Muscle of leg (tissue), 11 donors: ENCODE data around the gene C1orf210. TPM values are rescaled to one million over a fixed set of nuclear protein-coding genes. Genes with fewer than 3 reads are reported as not detected.

Experiments
- DNase-seq: peaks from one replicate; pipeline ENCODE4 v3.0.0; 2013
- H3K27ac ChIP-seq: one replicate; pipeline ENCODE4 v1.5.1; 2013; ENCODE audit warnings: mild to moderate bottlenecking, low read length, control low read depth
- H3K27me3 ChIP-seq: one replicate; pipeline ENCODE4 v1.6.1; 2013; ENCODE audit warnings: low read length; ENCODE audit not compliant: control insufficient read depth, insufficient read depth
- H3K36me3 ChIP-seq: one replicate; pipeline ENCODE4 v1.6.1; 2013; ENCODE audit warnings: low read length; ENCODE audit not compliant: control insufficient read depth, insufficient read depth
- H3K4me1 ChIP-seq: one replicate; pipeline ENCODE4 v1.6.1; 2013; ENCODE audit warnings: low read length; ENCODE audit not compliant: control insufficient read depth, insufficient read depth
- H3K4me3 ChIP-seq: one replicate; pipeline ENCODE4 v1.5.1; 2013; ENCODE audit warnings: low read length, control low read depth
- H3K9me3 ChIP-seq: replicated peaks from 2 replicates; pipeline ENCODE4 v1.6.1; 2013; ENCODE audit warnings: low read depth, low read length; ENCODE audit not compliant: control insufficient read depth
- WGBS: methylation state at CpG from one replicate; pipeline ENCODE4 v1.1.5; 2013; ENCODE audit warnings: missing lambda C conversion rate; ENCODE audit not compliant: insufficient coverage; 5-methylcytosine and 5-hydroxymethylcytosine counted together
- polyA plus RNA-seq, 8 donors: library from polyadenylated mRNA; unstranded; fragments of 120-200 nt; gene quantifications; one replicate each; pipeline versions ENCODE4 v1.2.1 to v1.2.3, GENCODE V29; 2013; ENCODE audit warnings: inconsistent platforms in 1 of 8, low replicate concordance in 1 of 8; ENCODE audit not compliant: insufficient read length in 8 of 8, insufficient read depth in 1 of 8
- total RNA-seq: library from RNA; stranded (reverse); fragments of 120-200 nt; gene quantifications from one replicate; pipeline ENCODE4 v1.2.4, GENCODE V29; 2013

Gene C1orf210
- total and polyA plus RNA-seq, 9 donors: 0.13 to 2.9 (median 0.80) TPM; not detected in 6

GRCh38 chr1:43250351-43250761, 35.0 kb downstream of the C1orf210 start:
- no peak for DNase-seq
- Histone ChIP-seq H3K4me3 (no peak overlapping the region), H3K4me1 (no peaks in the 10 kb centered on the region), H3K27me3 (no peaks in the 10 kb centered on the region), H3K36me3 (no peaks in the 10 kb centered on the region), H3K9me3 (peaks cover 3% of the 10 kb centered on the region), H3K27ac (no peak overlapping the region)
- WGBS: 68% methylated on average over 2 of the region's 3 CpGs

- 92% methylated on average over 2 of the region's 6 CpGs for WGBS
- H3K27me3 ChIP-seq: no peaks in the 10 kb centered on the region
- no peak overlapping the region for H3K4me3 ChIP-seq
- no peaks in the 10 kb centered on the region for H3K36me3 ChIP-seq
- H3K4me1 ChIP-seq: no peaks in the 10 kb centered on the region
- no peak overlapping the region for H3K27ac ChIP-seq
- no peak for DNase-seq
- peaks cover 3% of the 10 kb centered on the region for H3K9me3 ChIP-seq
Observed at GRCh38 chr1:43247256-43247921, 38.0 kb downstream of the C1orf210 start.

- no CpG with 5 or more reads among the region's 4 CpGs for WGBS
- DNase-seq: no peak
- no peaks in the 10 kb centered on the region for H3K36me3 ChIP-seq
- H3K27ac ChIP-seq: no peak overlapping the region
- H3K9me3 ChIP-seq: peaks cover 3% of the 10 kb centered on the region
- no peaks in the 10 kb centered on the region for H3K27me3 ChIP-seq
- no peak overlapping the region for H3K4me3 ChIP-seq
- no peaks in the 10 kb centered on the region for H3K4me1 ChIP-seq
Observed at GRCh38 chr1:43246466-43247213, 38.7 kb downstream of the C1orf210 start.

DNA sequence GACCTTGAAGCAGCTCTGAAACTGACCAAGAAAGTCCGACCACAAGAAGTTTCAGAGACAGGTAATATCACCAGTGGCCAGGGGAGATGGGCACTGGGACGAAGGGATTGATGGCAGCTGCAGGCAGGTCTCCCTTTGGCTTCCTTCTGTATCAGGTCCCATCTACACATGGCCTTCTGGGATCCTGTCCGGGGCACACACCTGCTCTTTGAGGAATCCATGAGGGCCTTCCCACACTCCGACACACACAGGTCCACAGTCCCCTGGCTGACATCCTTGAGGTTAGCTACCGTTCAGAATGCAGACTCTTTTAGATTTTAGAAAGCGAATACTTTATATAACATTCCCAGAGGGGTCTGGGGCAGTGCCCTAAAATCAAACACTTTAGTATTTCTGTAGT, 42.1 kb downstream of the C1orf210 start:
- no peak overlapping the region for H3K27ac ChIP-seq
- H3K36me3 ChIP-seq: no peaks in the 10 kb centered on the region
- H3K4me3 ChIP-seq: no peak overlapping the region
- peaks cover 3% of the 10 kb centered on the region for H3K9me3 ChIP-seq
- H3K4me1 ChIP-seq: peaks cover 6% of the 10 kb centered on the region
- DNase-seq: no peak
- no peaks in the 10 kb centered on the region for H3K27me3 ChIP-seq
- 69% methylated on average over 4 of the region's 6 CpGs for WGBS

GRCh38 chr1:43241413-43241836, 44.0 kb downstream of the C1orf210 start:
- H3K9me3 ChIP-seq: no peaks in the 10 kb centered on the region
- no peaks in the 10 kb centered on the region for H3K36me3 ChIP-seq
- no peak for DNase-seq
- no peak overlapping the region for H3K27ac ChIP-seq
- 59% methylated on average over 6 of the region's 6 CpGs for WGBS
- no peaks in the 10 kb centered on the region for H3K27me3 ChIP-seq
- H3K4me3 ChIP-seq: no peak overlapping the region
- H3K4me1 ChIP-seq: peaks cover 8% of the 10 kb centered on the region

GRCh38 chr1:43239484-43239883, 45.9 kb downstream of the C1orf210 start:
- Histone ChIP-seq H3K4me3 (no peak overlapping the region), H3K27ac (no peak overlapping the region), H3K9me3 (no peaks in the 10 kb centered on the region), H3K4me1 (peaks cover 8% of the 10 kb centered on the region), H3K27me3 (no peaks in the 10 kb centered on the region), H3K36me3 (no peaks in the 10 kb centered on the region)
- DNase-seq: peak; percentile 16
- 67% methylated on average over 1 of the region's 3 CpGs for WGBS

- Histone ChIP-seq H3K27me3 (no peaks in the 10 kb centered on the region), H3K36me3 (no peaks in the 10 kb centered on the region), H3K4me1 (peaks cover 8% of the 10 kb centered on the region), H3K27ac (no peak overlapping the region), H3K9me3 (no peaks in the 10 kb centered on the region), H3K4me3 (no peak overlapping the region)
- 82% methylated on average over 1 of the region's 3 CpGs for WGBS
- DNase-seq: no peak
Observed at GRCh38 chr1:43238991-43239469, 46.4 kb downstream of the C1orf210 start.

GRCh38 chr1:43238085-43238484, 47.3 kb downstream of the C1orf210 start:
- H3K4me3 ChIP-seq: no peak overlapping the region
- peaks cover 8% of the 10 kb centered on the region for H3K4me1 ChIP-seq
- H3K36me3 ChIP-seq: no peaks in the 10 kb centered on the region
- no peaks in the 10 kb centered on the region for H3K9me3 ChIP-seq
- 7% methylated on average over 2 of the region's 5 CpGs for WGBS
- H3K27ac ChIP-seq: no peak overlapping the region
- no peaks in the 10 kb centered on the region for H3K27me3 ChIP-seq
- DNase-seq: peak; percentile 47

GRCh38 chr1:43237121-43237520, 48.3 kb downstream of the C1orf210 start:
- H3K36me3 ChIP-seq: no peaks in the 10 kb centered on the region
- no peak overlapping the region for H3K4me3 ChIP-seq
- 75% methylated on average over 1 of the region's 1 CpG for WGBS
- no peak overlapping the region for H3K27ac ChIP-seq
- no peaks in the 10 kb centered on the region for H3K27me3 ChIP-seq
- DNase-seq: no peak
- no peaks in the 10 kb centered on the region for H3K9me3 ChIP-seq
- H3K4me1 ChIP-seq: peaks cover 14% of the 10 kb centered on the region

DNA sequence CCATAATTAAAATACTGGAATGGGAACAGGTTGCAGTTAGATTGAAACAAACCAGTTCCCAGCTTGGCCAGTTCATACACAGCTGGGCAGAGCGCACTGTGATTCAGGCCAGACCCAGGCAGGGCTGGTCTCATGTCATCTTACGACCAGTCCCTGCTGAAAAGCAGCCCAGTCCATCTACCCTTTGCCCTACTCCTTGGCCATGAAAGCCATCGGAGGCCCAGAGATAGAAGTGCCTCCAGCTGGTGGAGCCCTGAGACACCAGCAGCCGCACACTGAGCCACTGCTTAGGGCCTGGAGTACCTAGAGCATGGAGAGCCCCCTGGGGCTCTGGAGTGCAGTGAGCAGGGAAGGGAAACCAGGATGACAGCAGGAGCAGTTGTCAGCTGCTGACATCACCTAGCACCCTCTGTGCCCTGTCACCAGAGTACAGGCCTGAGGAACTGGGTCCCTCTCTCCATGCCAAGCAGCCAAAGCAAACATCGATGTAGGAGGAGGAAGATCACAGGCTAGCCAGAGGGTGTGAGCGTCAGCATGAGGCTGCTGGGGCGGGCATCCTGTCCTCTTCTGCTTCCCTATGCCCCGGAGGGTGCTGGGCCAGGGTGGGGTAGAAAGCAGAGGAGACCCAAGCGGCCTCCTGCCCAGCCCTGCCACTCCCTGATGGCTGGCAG, 49.8 kb downstream of the C1orf210 start:
- no peak overlapping the region for H3K27ac ChIP-seq
- DNase-seq: no peak
- H3K4me3 ChIP-seq: no peak overlapping the region
- 83% methylated on average over 7 of the region's 9 CpGs for WGBS
- peaks cover 15% of the 10 kb centered on the region for H3K4me1 ChIP-seq
- no peaks in the 10 kb centered on the region for H3K27me3 ChIP-seq
- H3K9me3 ChIP-seq: no peaks in the 10 kb centered on the region
- H3K36me3 ChIP-seq: no peaks in the 10 kb centered on the region
